ENCODE measurements around the gene GRB10.
"Not testable (repeated sequence)": the region's sequence is repeated elsewhere in the genome, so short reads cannot be mapped to it uniquely, and the experiment has no call there.

Gene GRB10

DNA sequence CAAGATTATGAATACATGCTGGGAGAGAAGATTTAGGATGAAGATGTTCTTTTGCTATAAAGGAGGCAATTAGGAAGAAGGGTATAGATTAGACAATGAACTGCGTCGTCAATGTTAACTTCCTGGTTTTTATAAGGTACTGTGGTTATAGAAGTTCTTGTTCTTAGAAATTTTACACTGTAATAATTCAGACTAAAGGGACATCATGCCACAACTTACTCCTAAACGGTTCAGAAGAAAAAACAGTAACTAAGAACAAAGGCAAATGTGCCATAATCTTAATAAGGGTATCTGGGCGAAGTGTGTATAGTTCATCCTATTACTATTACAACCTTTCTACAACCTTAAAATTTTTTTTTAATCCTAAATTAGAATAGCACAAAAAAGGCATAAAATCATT, 186.2 kb downstream of the GRB10 start:
- no peak for DNase-seq

DNA sequence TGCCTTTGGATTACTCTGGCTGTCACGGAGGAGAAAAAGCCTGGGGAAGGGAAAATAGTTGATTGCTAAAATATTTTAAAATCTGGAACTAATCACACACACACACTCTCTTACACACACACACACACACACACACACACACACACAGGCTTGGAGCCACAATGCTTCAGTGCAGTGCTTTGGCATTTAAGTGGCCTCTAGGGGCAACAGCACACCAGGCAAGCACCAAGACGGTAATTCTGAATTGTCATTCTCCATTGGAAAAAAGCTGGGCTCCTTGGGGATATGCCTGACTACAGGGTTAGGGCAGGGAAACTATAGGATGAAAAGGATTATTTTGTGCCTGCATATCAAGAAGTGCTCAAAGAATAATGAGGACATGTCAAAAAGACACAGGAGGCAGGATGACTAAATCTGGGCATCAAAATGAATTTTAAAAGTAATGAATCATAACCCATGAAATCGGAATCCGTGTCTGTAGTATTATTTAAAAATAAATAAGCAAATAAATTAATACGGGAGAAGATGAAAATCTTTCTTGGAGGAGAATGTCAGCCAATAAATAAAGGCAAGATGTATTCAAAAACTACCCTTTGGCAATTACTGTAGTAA, 187.1 kb downstream of the GRB10 start:
- no peak for DNase-seq

DNA sequence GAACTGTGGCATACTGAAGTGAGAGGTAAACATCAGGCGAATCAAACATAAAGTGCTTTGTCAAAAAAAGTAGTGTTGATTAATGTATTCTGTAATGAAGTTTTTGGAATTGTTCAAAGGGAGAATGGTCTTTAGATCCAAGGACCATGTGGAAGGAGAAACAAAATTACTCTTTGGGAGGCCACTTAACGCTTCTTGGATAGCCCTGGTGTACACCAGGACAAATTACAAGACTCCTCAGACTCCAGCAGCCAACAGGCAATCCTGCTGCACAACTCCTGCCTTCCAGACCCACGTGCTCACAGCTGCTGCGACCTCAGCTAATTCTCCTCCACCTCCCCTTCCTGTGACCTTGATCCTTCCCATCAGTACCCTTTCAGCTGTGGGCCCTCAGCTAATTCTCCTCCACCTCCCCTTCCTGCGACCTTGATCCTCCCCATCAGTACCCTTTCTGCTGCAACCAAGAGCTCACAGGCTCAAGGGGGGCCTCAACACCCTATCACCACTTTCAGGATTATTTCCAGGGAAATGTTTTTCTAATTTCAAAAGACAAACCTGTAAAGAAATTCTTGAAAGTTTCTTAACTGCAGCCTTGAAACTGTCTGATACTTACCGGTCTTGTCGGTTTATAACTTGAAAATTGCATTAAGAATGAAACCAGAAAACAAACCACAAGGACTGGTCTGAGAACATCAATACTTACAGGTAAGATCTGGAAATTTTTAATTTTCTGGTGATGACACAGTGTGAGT, 187.8 kb downstream of the GRB10 start:
- DNase-seq, result no peak

DNA sequence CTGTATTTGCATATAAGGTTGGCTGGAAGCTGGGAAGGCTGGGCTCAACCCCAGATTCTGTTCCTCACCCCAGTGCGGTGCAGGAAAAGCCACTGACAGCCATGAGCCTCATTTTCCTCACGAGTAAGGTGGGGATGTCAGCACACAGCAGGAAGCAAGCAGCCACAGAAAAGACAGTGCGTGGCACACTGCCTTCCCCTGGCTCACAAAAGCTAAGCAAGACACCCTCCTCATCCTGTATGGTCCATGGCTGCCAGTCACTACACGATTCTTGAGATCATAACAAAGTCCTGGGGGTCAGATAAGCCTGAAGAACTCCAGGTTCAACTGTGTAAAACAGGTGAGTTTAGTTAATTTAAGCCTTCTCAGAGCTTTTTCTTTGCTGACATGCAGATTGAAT, 188.6 kb downstream of the GRB10 start:
- DNase-seq, result no peak

DNA sequence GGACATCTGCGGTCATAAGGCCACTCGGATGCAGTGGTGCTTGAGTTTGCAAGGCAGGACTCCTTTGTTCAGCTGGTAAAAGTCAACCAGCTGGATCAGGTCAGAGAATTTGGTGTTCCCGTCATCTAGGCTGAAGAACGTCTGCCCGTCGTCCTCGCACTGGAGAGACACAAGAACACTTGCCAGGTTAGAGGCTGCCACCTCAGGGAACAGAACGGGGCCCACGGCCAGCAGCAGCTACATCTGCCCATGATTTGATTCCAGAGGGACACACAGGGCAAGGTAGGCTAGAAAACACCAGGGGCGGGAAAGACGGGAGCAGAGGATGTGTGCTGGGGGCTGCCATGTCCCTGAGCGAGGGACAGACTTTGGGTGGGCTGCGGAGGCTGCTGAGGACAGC, 189.8 kb downstream of the GRB10 start:
- DNase-seq, result no peak

DNA sequence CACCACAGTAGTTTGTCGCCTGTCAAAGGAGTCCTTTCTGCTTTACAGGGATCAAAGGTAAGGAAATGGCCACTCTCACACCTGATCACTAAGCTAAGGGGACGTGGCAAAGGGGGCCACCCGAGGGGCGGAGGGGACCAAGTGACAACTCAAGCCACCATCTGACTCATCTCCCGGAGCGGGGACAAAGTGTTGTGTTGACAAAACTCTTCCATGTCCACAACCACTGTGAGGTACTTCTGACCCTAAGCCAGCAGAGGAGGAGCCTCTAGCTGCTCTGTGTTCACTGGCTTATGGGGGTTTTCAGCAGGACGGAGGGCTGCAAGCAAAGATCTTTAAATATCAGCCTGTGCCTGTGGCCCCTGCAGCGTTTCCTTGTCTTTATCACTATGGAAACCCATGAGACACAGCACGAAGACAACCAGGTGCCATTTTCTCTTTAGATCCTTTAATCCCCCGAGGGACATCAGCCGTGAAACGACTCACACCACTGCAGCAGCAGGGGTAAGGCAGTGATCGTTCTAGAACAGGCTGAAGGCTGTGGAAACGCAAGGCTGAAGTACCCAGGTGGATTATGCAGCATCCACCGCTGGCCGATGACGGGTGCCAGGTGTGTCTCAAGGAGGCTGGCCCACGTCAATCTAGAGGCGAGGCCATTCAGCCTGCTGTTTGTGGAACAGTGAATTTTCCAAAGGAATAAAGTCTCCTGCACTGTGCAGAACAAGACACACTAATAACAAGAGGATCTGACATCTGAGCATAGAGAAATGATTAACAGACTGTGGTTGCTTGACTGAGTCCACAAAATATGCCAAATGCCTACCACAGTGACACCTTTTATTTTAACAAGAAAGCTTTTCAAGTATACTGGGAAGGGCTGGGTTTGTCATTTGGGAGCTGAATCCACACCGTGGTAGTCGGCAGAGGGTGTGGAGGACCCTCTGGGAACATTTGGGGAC, 190.9 kb downstream of the GRB10 start:
- no peak for DNase-seq

DNA sequence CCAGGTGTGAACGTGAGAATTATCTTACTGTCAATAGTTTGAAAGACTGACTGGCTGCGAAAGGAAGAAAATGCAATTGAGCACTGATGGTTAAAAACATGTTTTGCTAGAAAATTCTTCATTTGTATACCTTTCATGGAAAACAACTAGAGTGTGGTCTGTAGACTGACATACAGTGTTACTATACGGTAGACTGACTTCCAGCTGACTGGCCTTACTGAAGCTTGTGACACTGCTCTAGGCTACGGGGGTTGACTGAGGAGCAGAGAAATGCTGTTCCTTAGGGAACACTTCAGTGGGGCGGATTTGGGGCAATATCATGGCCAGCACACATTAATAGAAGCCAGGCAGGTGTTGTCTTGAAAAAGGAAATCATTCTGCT, 191.6 kb downstream of the GRB10 start:
- DNase-seq, result no peak

DNA sequence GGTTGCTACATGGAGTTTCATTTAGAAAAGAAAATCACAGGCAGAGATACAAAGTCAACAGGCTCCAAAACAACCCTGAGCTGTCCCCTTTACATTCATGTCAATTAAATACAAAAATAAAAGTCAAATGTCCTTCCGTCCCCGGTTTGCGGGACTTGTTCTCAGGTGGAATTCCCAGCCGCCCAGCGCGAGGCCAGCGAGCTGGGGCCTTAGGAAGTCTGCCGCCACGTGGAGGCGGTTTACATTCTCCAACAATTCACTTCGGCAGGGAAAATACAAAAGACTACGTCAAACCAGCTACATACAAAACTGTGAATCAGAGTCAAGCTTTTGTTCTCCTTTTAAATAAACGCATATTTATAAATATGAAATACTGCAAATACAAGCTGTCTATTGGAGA, 192.2 kb downstream of the GRB10 start:
- DNase-seq, result no peak

DNA sequence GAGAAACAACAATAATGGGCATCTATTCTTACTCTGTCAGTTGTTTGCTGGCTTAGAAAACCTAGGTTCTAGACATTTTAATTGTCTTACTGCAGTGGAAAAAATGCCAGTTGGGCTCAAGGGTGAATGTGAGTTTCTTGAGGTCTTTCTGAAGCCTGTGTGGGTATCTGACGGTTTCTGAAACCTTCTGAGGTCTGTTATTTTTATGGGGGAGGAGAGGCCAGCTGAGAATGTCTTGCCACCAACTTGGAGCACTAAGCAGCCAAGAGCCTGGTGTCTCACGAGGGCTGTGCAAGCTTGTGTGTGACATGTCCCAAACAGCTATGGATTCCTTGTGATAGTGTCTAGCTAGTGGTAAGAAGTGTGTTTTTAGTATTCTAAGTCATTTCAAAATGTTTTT, 193.3 kb downstream of the GRB10 start:
- DNase-seq, result no peak

DNA sequence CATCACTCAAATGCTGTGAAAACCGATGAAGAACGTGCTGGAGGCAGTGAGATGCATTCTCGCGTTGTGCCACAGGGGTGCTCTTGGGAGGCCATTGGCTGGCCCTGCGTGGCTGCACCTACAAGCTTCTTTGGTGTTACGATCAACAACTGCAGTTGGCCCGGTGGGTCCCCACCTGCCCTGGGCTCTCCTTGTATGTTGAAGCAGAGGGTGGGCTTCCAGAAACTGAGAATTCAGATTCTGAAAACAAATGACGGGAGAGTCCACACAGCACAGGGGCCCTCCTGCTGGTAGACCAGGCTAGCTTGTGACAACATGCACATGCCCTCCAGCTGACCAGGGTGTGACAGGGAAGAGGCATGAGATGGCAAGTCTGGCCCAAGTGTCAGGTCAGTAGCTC, 193.8 kb downstream of the GRB10 start:
- DNase-seq, result no peak

DNA sequence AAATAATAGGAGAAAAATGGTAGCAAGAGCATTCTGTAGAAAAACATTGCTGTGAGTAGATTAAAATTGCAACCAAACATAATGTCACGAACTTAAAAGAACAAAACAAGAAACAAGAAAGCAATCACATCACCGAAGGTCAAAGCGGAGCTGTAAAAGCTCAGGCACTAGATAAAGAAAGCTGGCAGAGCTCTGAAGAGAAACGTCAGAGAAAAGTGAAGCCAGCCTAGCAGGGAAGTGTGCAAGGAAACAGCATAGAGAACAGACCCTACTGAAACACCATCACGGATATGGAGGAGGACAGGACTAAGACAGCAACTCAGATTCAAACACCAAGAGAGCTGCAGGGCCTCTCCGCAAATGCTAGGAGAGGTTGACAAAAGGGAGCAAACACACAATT, 195.0 kb downstream of the GRB10 start:
- no peak for DNase-seq

DNA sequence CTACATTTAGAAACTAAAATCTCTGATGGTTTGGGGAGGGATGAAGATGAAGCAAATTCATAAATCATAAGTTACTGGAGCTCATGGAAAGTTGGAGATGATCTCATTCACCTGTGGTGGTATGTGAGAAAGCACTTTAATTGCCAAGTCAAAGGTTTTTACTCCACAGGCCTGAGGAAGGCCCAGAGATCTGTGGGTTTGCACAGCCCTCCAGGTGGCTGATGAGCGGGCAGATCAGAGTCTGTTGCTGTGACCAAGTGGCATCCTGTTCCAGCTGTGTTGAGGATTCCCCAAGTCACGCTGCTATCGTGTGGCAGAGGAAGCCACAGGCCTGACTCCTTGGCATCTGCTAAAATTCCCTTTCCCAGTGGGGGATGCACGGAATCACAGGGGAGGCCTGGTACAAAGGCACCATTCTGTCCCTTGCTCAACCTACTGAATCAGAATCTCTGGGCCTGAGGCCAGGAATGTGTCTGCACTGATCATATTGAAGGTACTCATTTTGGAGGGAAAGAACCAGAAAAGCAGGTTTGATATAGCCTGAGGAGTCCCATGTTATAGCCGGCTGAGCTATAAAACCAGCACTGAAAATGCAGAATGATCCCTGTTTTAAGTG, 197.8 kb downstream of the GRB10 start:
- no peak for DNase-seq

DNA sequence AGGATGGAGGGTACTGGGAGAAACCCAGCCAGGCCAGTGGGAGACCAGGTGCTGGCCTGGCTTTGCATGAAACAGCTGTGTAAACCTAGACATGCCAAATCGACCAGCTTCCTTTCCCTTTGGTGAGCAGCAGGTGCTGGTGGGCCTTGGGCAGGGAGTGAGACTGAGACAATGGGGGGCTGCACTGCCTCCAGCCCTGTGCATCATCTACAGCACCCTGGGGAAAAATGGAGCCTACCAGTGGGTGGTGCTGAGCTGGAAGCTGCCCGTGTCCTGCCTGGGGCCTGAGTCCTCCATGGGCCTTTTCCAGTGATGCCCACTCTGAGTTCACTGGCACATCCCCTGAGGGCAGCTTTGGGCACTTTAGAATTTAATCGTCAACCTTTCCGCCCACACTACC, 198.3 kb downstream of the GRB10 start:
- no peak for DNase-seq

DNA sequence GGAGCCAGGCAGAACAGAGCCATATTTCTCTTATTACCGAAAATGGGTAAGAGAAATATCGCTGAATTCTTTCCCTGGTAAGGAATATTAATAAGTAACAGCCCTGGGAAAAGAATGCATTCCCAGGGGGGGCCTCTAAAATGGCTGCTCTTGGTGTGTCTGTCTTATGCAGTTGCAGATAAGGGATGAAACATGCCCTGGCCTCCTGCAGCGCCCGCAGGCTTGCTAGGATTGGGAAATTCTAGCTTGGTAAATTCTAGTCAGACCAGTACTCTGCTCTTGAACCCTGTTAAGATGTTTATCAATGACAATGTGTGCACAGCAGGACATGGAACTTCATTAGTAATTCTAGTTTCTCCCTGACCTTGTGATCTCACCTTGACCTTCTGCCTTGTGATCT, 199.4 kb downstream of the GRB10 start:
- not testable (repeated sequence) for DNase-seq

DNA sequence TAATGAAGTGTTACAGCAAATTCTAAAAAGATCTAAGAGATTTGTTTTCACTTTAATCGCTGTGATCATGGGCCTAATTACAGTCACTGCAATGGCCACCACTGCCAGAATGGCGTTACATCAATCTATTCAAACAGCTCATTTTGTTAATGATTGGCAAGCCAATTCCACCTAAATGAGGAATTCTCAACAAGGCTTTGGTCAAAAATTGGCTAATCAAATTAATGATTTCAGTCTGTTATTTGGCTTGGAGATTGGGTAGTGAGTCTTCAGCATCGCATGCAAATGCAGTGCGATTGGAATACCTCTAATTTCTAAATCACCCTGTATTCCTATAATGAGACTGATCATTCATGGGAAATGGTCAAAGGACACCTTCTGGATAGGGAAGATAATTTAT, 200.4 kb downstream of the GRB10 start:
- not testable (repeated sequence) for DNase-seq

DNA sequence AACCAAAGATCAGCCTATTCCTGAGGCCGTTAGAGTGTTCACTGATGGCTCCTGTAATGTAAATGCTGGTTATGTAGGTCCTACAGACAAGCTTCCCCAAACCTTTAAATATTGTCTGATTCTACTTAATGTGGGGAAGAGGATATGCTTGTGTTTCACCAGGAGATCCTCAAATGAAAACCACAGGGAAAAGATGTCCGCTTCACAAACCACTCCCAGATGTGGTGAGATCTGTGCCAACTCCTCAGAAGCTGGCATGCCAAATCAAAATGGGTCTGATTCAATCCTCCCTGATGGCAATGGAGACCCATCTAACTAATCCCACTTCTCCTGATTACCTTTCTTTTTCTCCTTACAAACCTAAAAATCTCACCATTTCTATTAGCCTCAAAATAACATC, 202.0 kb downstream of the GRB10 start:
- DNase-seq, result not testable (repeated sequence)

DNA sequence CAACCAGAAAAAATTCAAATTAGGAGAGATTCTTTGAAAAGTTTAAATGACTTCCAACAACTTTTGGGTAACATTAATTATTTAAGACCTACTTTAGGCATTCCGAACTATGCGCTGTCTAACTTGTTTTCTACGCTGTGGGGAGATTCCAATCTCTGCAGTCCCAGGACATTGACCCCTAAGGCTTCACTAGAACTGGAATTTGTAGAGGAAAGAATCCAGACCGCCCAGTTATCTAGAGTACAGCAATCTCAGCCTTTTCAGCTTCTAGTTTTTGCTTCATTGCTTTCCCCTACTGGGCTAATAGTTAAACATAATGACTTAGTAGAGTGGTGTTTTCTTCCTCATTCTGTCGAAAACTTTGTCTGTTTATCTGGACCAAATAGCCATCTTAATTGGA, 202.6 kb downstream of the GRB10 start:
- DNase-seq, result no peak

DNA sequence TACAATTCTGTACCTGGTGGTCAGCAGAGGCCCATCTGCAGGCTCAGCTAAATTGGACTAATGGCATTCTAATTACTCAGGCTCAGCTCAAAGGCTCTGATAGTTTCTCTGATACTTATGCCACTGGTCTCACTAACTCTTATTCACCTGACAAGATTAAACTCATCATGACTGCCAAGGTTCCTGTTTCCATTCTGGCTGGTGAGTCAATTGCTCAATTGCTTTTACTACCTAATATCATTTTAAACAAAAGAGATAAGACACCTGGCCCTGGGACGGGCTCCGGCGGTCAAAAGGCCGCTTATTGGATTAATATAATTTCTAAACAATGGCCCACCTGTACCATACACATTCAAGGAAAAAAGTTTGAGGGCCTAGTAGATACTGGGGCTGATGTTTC, 204.6 kb downstream of the GRB10 start:
- not testable (repeated sequence) for DNase-seq

DNA sequence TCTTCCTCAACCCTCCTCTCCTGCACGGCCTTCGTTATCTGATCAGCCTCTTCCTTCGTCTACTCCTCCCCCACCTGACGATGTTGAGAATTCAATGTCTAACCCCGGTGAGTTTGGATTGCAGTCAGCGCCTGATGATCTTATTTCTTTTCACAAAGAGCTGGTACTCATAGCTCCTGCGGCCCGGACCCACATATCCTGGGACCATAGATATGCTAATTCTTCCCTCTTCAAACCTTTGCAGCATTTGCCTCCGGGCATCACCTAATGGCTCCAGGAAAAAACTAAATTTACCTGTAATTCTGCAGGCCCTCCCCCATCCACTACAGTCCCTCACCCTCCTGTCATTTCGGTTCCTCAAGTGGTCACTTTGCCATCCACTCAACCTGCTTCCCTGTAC, 205.1 kb downstream of the GRB10 start:
- no peak for DNase-seq

DNA sequence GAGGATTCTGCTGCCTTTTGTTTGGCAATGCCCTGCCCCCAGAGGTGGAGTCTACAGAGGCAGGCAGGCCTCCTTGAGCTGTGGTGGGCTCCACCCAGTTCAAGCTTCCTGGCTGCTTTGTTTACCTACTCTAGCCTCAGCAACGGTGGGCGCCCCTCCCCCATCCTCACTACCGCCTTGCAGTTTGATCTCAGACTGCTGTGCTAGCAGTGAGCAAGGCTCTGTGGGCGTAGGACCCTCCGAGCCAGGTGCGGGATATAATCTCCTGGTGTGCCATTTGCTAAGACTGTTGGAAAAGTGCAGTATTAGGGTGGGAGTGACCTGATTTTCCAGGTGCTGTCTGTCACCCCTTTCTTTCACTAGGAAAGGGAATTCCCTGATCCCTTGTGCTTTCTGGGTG, 206.3 kb downstream of the GRB10 start:
- not testable (repeated sequence) for DNase-seq

DNA sequence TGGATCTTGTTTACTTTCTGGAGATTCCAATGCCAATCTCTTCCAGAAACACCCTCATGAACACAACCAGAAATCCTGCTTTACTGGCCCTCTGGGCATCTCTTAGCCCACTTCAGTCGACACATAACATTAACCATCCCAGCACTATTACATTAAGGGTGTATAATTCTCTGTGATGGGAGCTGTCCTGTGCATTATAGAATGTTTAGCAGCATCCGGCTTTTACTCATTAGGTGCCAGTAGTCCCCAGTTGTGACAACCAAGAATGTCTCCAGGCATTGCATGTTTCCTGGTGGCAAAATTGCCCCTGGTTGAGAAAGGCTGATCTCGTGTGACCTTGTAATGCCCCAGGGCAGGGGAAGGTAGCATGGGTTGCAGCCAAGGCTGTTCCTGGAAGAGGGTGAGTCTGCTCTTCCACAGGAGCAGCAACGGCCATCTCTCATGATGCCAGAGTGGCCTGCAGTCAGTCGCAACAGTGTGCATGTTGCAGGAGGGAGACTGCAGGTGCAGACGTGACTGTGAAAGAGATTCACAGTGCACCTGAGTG, 214.9 kb downstream of the GRB10 start:
- no peak for DNase-seq

DNA sequence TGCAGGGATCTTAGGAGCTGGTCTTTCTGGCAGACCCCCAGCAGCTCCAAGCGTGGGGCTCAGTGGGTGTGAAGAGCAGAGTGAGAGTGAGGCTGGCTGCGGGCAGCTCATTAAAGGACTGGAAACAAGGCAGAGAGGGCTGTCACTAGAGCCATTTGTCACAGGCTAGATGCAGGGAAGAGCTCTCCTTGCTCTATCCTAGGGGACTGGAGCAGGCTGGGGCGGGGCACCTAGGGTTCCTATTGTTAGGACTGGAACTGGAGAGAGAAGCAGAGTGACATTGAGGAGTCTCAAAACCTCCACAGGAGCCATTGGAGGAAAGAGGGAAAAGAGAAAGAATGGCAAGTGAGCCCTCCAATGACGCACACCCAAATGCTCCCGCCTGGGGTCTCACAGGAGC, 216.7 kb downstream of the GRB10 start:
- DNase-seq, result no peak

DNA sequence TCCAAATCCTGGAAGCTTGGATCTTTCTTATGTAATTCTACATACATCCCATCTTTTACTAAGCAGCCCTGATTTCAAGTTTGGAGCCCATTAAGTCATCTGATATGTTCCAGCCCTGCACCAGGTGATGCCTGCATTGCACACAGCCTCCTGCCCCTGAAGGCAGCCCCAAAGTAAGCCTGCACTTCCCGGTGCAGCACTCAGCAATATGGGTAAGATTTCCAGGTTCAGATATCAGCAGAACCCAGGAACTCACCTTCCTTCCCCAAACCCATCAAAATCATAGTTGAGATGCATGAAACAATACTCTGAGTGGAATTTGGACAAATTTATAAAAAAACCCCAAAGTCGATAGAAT, 217.2 kb downstream of the GRB10 start:
- no peak for DNase-seq

All from activated naive CD4-positive, alpha-beta T cell treated with Interleukin-2 at 50 U/mL for 16 hours (primary cell).